GM18873 (cell line): ENCODE measurements around the gene MS4A18.

Experiments used
- ATAC-seq: cut with Tn5 transposase; IDR thresholded peaks from one replicate; pipeline ENCODE4 v1.9.1; 2021; ENCODE audit warnings: mild to moderate bottlenecking, moderate library complexity, moderate number of reproducible peaks; ENCODE audit not compliant: unreplicated experiment, low FRiP score

The MS4A18 gene

GRCh38 chr11:60763692-60764369, 39.3 kb downstream of the MS4A18 start:
- ATAC-seq: no peak

GRCh38 chr11:60764879-60765278, 40.4 kb downstream of the MS4A18 start:
- ATAC-seq: no peak

- no peak for ATAC-seq
Measured at GRCh38 chr11:60765355-60765754, 40.8 kb downstream of the MS4A18 start.

- no peak for ATAC-seq
Measured at GRCh38 chr11:60766547-60766946, 42.0 kb downstream of the MS4A18 start.

GRCh38 chr11:60767388-60767811, 42.9 kb downstream of the MS4A18 start:
- ATAC-seq: no peak

GRCh38 chr11:60768202-60768601, 43.7 kb downstream of the MS4A18 start:
- ATAC-seq: no peak

GRCh38 chr11:60769273-60769672, 44.8 kb downstream of the MS4A18 start:
- no peak for ATAC-seq

GRCh38 chr11:60769811-60770210, 45.3 kb downstream of the MS4A18 start:
- no peak for ATAC-seq

- ATAC-seq: no peak
Measured at GRCh38 chr11:60771146-60771545, 46.6 kb downstream of the MS4A18 start.

- ATAC-seq: no peak
Measured at GRCh38 chr11:60771879-60772525, 47.5 kb downstream of the MS4A18 start.

- ATAC-seq: no peak
Measured at GRCh38 chr11:60772666-60773065, 48.1 kb downstream of the MS4A18 start.

GRCh38 chr11:60774726-60775125, 50.2 kb downstream of the MS4A18 start:
- ATAC-seq: no peak

GRCh38 chr11:60775420-60775961, 51.0 kb downstream of the MS4A18 start:
- peak; percentile 75 for ATAC-seq

- no peak for ATAC-seq
Measured at GRCh38 chr11:60776167-60776566, 51.6 kb downstream of the MS4A18 start.

- no peak for ATAC-seq
Measured at GRCh38 chr11:60777106-60777505, 52.6 kb downstream of the MS4A18 start.

- no peak for ATAC-seq
Measured at GRCh38 chr11:60777572-60777971, 53.1 kb downstream of the MS4A18 start.

- ATAC-seq: no peak
Measured at GRCh38 chr11:60780065-60780464, 55.5 kb downstream of the MS4A18 start.

- no peak for ATAC-seq
Measured at GRCh38 chr11:60780774-60781173, 56.3 kb downstream of the MS4A18 start.

- no peak for ATAC-seq
Measured at GRCh38 chr11:60781286-60781980, 56.9 kb downstream of the MS4A18 start.

GRCh38 chr11:60781981-60782316, 57.4 kb downstream of the MS4A18 start:
- no peak for ATAC-seq

- no peak for ATAC-seq
Measured at GRCh38 chr11:60782393-60783140, 58.0 kb downstream of the MS4A18 start.
